ENCODE measurements around the gene KIAA0825. TPM values are rescaled to one million over a fixed set of nuclear protein-coding genes. Genes with fewer than 3 reads are reported as not detected.

The KIAA0825 gene
- total and polyA plus RNA-seq, 2 experiments from 2014 or later: 3.0 to 7.0 TPM

DNA sequence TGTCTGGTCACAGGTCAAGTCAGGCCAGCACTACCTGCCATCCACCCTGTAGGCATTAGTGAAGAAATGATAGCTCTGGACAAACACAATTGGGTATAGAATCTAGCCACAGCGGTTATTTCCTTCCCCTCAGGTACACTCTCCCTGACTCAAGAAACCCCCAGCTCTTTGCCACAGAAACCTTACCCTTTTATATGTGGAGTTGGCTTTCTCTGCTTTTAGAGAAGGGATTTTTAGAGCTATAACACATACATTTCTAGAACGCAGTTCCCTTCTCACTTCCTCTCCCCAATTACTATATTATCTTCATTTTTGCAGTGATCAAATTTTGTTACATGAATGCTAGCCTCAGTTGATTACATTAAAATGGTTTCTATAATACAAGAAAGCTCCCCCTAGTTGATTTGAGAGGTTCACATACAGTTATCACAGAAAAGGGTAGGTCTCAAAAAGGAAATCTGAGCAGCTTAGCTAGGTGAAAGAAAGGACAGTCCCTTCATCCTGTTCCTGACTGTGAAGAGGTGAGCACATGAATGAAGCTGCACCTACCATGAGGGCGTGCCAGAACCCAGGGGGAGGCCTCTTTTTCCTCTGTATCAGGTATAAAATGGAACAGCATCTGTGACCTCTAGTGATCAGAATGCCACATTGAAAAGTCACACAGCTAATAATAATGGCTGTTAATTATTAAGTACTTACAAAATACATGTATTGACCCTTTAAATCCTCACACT lies 425.6 kb downstream of the KIAA0825 start:
- no peak overlapping the region for H2AFZ ChIP-seq
- H3K4me2 ChIP-seq (ENCODE audit: unreplicated experiment): no peak overlapping the region
- no peak overlapping the region for H3K4me3 ChIP-seq
- no peaks in the 10 kb centered on the region for H3K9me3 ChIP-seq (ENCODE audit: low read depth)
- peaks cover 5% of the 10 kb centered on the region; the same call in 1 of the 2 replicates for H3F3A ChIP-seq (ENCODE audit: insufficient read depth)
- no peaks in the 10 kb centered on the region for H3K9me2 ChIP-seq (ENCODE audit: insufficient read depth)
- H3K79me2 ChIP-seq (ENCODE audit: insufficient read depth): no peaks in the 10 kb centered on the region
- no peak overlapping the region for H3K27ac ChIP-seq
- H3K9ac ChIP-seq: no peak overlapping the region
- H4K20me1 ChIP-seq (ENCODE audit: insufficient read depth): no peaks in the 10 kb centered on the region
- in situ Hi-C loops (cut with MboI): no loop called here
- no peak for DNase-seq
- no peaks in the 10 kb centered on the region for H3K36me3 ChIP-seq (ENCODE audit: low read depth)
- WGBS, 2 experiments (ENCODE audit: low coverage in 1 of 2, low lambda C conversion rate in 2 of 2, missing lambda C conversion rate in 2 of 2): 80 to 87% methylated on average over 3 of the region's 3 CpGs
- no peaks in the 10 kb centered on the region for H3K27me3 ChIP-seq (replicated peaks; ENCODE audit: insufficient read depth)
- TF ChIP-seq EZH2phosphoT487 (IDR thresholded peaks at IDR 0.05; ENCODE audit: insufficient read depth, low read depth) (no peak), EZH2 (IDR thresholded peaks at IDR 0.05; ENCODE audit: insufficient read depth, poor library complexity, severe bottlenecking) (no peak)
- H3K4me1 ChIP-seq (ENCODE audit: insufficient read depth): no peaks in the 10 kb centered on the region

DNA sequence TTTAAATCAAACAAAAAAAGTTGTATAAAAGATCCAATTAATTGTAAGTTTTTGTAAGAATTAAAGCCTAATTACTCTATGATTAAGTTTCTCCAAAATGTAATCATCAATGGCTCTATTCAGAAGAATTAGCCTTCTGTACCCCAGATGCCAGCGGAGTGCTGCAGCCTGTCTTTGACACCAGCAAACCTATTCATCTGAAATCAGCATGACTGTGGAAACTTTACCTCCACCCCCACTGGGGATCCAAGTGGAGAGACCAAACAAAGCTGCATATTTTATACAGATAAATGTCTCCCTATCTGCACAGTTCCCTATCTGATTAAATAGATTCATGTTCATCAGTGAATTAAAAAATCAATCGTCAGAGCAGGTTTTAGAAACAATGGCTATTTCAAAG lies 426.8 kb downstream of the KIAA0825 start:
- DNase-seq: no peak
- Histone ChIP-seq H3K4me2 (ENCODE audit: unreplicated experiment) (no peak overlapping the region), H3K36me3 (ENCODE audit: low read depth) (no peaks in the 10 kb centered on the region), H3K27ac (no peak overlapping the region), H3F3A (ENCODE audit: insufficient read depth) (no peaks in the 10 kb centered on the region), H4K20me1 (ENCODE audit: insufficient read depth) (no peaks in the 10 kb centered on the region), H3K79me2 (ENCODE audit: insufficient read depth) (no peaks in the 10 kb centered on the region), H3K9me3 (ENCODE audit: low read depth) (no peaks in the 10 kb centered on the region), H3K9me2 (ENCODE audit: insufficient read depth) (no peaks in the 10 kb centered on the region), H3K27me3 (replicated peaks; ENCODE audit: insufficient read depth) (no peaks in the 10 kb centered on the region), H2AFZ (0 out of 2 replicates have a peak overlapping the region, but pooled peaks have one; percentile 2), H3K4me3 (no peak overlapping the region), H3K9ac (no peak overlapping the region), H3K4me1 (ENCODE audit: insufficient read depth) (no peaks in the 10 kb centered on the region)
- in situ Hi-C loops (cut with MboI): no loop called here
- WGBS, 2 experiments (ENCODE audit: low coverage in 1 of 2, low lambda C conversion rate in 2 of 2, missing lambda C conversion rate in 2 of 2): 68 to 81% methylated on average over 2 of the region's 2 CpGs
- TF ChIP-seq EZH2 (IDR thresholded peaks at IDR 0.05; ENCODE audit: insufficient read depth, poor library complexity, severe bottlenecking) (no peak), EZH2phosphoT487 (IDR thresholded peaks at IDR 0.05; ENCODE audit: insufficient read depth, low read depth) (no peak)

DNA sequence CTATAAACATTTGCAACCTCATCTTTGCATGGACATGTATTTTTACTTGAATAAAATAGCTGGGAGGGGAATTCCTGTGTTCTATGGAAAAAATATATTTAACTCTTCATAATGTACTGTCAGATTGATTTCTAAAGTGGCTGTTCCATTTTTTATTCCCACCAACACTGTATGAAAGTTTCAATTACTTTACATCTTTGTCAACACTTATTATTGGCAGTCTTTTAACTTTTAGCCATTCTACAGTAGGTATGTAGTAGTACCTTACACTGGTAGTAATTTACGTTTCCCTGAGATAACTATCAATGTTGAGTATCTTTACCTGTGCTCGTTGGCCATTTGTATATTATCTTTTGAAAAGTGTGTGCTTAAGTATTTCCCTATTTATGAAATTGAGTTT lies 429.7 kb downstream of the KIAA0825 start:
- H3K36me3 ChIP-seq (ENCODE audit: low read depth): no peaks in the 10 kb centered on the region
- no peak for DNase-seq
- H3K4me3 ChIP-seq: no peak overlapping the region
- in situ Hi-C loops (cut with MboI): no loop called here
- no peaks in the 10 kb centered on the region for H4K20me1 ChIP-seq (ENCODE audit: insufficient read depth)
- WGBS, 2 experiments (ENCODE audit: low coverage in 1 of 2, low lambda C conversion rate in 2 of 2, missing lambda C conversion rate in 2 of 2): 50 to 53% methylated on average over 2 of the region's 2 CpGs
- no peaks in the 10 kb centered on the region for H3K4me1 ChIP-seq (ENCODE audit: insufficient read depth)
- H3K27me3 ChIP-seq (replicated peaks; ENCODE audit: insufficient read depth): no peaks in the 10 kb centered on the region
- no peaks in the 10 kb centered on the region for H3K9me2 ChIP-seq (ENCODE audit: insufficient read depth)
- TF ChIP-seq EZH2phosphoT487 (IDR thresholded peaks at IDR 0.05; ENCODE audit: insufficient read depth, low read depth) (no peak), EZH2 (IDR thresholded peaks at IDR 0.05; ENCODE audit: insufficient read depth, poor library complexity, severe bottlenecking) (no peak)
- no peak overlapping the region for H3K27ac ChIP-seq
- H3K4me2 ChIP-seq (ENCODE audit: unreplicated experiment): no peak overlapping the region
- no peaks in the 10 kb centered on the region for H3F3A ChIP-seq (ENCODE audit: insufficient read depth)
- no peak overlapping the region for H2AFZ ChIP-seq
- H3K9ac ChIP-seq: no peak overlapping the region
- H3K9me3 ChIP-seq (ENCODE audit: low read depth): no peaks in the 10 kb centered on the region
- H3K79me2 ChIP-seq (ENCODE audit: insufficient read depth): no peaks in the 10 kb centered on the region

DNA sequence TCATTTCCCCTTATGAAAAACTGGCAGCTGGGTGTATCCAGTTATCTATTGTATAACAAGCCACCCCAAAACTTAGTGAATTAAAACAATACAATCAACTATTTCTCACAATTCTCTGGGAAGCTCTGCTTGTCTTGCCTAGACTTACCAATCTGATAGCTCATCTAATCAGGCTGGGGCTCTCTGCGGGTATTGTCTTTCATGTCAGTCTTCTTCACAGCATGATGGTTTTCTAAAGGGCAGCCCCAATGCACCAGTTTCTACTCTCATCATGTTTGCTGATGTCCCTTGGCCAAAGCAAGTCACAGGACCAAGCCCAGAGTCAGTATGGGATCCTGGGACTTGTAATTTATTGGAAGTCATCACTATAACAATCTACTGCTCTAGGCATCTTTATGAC lies 433.5 kb downstream of the KIAA0825 start:
- DNase-seq: no peak
- no peak for TF ChIP-seq EZH2 (IDR thresholded peaks at IDR 0.05; ENCODE audit: insufficient read depth, poor library complexity, severe bottlenecking)
- TF ChIP-seq EZH2phosphoT487 (IDR thresholded peaks at IDR 0.05; ENCODE audit: insufficient read depth, low read depth): no peak
- Histone ChIP-seq H4K20me1 (ENCODE audit: insufficient read depth) (no peaks in the 10 kb centered on the region), H3K9me3 (ENCODE audit: low read depth) (no peaks in the 10 kb centered on the region), H3K4me3 (no peak overlapping the region), H3K9me2 (ENCODE audit: insufficient read depth) (no peaks in the 10 kb centered on the region), H3K4me2 (ENCODE audit: unreplicated experiment) (no peak overlapping the region), H2AFZ (no peak overlapping the region), H3K36me3 (ENCODE audit: low read depth) (no peaks in the 10 kb centered on the region), H3K27ac (no peak overlapping the region), H3K27me3 (replicated peaks; ENCODE audit: insufficient read depth) (no peaks in the 10 kb centered on the region), H3K9ac (no peak overlapping the region), H3K4me1 (ENCODE audit: insufficient read depth) (no peaks in the 10 kb centered on the region), H3K79me2 (ENCODE audit: insufficient read depth) (no peaks in the 10 kb centered on the region), H3F3A (ENCODE audit: insufficient read depth) (no peaks in the 10 kb centered on the region)
- in situ Hi-C loops (cut with MboI): no loop called here
- WGBS, 2 experiments (ENCODE audit: low coverage in 1 of 2, low lambda C conversion rate in 2 of 2, missing lambda C conversion rate in 2 of 2): 83 to 86% methylated on average over 1 of the region's 1 CpG
